Measurements from ENCODE around the gene ARHGEF16. TPM values are rescaled to one million over a fixed set of nuclear protein-coding genes. Genes with fewer than 3 reads are reported as not detected.

ARHGEF16 gene
- total RNA-seq, 1 experiment from 2014 or later: not detected

DNA sequence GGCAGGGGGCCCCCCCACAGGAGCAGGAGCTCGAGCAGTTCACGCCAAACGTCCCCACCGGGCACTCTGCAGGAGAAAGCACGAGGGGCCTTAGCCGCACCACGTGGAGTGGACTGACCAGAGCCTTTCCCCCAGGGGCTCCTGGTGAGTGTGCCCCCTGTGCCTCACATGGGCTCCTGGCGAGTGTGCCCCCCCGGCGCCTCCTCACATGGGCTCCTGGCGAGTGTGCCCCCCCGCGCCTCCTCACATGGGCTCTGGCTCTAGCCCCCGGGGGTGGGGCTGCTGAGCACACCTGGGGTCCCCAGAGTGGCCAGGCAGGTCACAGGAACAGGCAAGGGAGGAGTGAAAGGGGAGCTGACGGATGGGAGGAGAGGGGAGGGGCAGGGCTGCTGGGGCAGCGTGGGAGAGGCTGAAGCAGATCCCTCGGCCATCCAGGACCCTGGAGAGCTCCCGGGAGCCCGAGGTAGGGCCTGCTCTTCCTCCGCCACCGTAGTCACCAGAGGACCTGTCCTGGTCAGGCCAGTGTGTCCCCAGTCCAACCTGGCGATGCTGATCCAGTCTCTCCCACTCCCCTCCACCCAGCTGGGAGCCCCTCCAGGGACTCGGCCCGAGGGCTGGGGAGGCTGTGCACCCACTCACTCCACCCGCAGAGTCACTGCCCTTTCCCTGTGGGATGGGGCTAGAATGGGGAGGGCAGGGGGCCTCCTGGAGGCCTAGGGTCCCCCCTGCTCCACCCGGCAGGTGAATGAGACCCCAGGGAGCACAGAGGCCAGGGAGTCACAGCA, 47.6 kb downstream of the ARHGEF16 start:
- peak; percentile 44 for DNase-seq (ENCODE audit: low read depth)

DNA sequence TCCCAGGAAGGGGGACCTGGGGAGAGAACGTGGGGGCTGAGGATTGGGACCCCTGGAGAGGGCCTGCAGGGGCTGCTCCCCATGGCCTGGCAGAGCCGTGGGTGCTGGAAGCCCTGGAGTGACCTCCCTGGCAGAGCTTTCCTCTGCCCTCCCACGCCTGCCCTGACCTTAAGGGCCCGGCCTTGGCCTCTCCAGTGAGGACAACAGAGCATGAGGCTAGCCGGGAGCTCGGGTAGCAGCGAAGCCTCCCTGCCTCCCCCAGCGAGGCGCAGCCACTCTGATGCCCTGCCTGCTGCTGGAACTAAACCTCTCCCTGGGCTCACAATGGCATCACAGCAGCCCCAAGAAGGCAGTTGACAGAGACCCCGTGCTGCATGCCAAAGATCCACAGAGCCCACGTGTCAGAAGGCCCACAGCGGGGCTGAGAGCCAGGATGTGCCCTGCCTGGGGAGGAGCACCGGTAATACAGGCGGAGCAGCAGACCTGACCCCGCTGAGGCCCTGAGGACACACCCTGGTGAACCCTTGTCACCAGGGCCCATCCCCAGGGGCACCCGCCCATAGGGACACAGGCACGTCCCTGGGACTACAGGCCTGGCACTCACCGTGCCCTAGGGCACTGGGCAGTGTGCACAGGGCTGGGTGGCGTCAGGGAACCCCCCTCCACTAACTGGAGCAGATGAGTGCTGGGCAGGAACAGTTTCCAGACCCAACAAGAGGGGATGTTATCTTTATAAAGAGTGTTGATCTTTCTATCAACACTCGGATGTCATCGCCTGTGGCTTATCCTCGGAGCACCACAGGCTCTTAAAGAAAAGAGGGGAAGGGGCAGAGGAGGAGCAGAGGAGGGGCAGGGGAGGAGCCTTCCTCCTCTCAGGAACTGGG, 48.4 kb downstream of the ARHGEF16 start:
- DNase-seq (ENCODE audit: low read depth): no peak

DNA sequence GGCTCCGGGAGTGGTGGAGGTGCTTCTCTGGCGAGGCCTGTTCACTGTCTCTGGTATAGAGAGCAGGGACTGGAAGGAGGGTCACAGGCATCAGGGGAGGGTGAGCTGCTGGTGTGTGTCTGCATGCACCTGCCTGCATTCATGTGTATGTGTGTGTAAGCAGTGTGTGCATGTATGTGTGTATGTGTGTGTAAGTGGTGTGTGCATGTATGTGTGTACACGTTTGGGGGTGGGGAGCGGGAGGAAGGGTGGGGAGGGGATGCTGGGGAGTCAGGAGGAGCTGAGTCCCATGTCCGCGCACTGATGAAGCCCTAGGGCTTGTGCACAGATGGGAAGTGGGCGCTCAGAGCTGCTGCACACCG, 49.0 kb downstream of the ARHGEF16 start:
- no peak for DNase-seq (ENCODE audit: low read depth)

DNA sequence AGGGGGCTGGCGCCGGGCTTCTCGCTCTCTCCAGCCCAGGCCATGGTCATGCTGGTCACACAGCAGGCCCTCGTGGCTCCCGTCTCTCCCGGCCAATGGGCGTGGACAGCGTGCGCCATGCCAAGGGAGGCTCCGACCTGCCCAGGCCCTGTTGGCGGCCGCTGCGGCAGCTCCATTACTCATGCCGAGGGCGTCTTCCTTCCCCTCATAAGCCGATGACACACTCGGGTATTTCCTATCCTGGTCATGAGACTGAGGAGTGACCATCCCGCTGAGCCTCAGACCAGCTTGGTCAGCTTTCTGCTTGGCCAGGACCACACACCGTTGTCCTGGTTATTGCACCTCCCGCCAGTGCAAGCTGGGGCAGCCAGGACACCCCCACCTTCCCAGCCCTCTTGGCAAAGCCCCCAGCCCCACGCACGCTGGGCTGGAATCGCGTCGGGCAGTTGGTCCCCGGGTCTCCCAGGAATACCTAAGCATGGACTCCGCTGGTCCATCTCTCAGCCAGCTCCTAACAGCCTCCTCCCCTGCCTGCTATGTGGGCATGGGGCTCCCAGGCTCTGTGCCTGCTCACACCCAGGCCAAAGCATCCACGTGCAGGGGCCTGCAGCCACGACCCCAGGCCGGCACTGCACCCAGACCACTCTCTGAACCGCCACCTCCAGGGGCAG, 49.8 kb downstream of the ARHGEF16 start:
- peak; percentile 95 for DNase-seq (ENCODE audit: low read depth)

DNA sequence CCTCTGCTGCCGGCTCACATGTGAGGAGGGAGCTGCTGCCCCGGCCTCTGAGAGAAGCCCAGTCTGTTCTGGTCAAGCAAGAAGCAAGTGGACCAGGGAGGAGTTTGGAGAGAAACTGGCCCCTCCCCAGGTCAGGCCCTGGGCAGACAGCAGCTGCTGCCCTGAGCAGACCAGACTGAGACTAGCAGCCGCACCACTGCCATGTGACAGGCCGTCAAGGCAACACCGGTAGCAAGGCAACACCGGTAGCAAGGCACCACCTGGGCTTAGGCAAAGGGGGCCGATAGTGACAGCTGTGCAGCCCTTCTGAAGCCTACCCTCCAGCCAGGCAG, 50.3 kb downstream of the ARHGEF16 start:
- peak; percentile 23 for DNase-seq (ENCODE audit: low read depth)

DNA sequence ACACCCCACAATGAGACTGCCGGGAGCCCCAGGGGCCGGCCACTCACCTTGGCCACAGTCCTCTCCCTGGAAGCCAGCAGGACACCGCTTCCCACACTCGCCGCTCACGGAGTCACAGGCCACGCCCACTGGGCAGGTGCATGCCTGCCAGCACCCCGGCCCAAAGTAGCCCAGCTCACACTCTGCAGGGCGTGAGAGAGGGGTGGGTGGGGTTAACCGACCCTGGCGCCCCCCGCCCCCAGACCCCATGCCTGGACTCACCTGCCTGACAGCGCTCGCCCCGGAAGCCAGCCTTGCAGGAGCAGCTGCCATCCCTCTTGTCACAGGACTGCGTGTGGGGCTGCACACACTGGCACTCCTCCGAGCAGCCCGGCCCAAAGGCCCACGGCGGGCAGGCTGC, 50.7 kb downstream of the ARHGEF16 start:
- DNase-seq (ENCODE audit: low read depth): no peak

DNA sequence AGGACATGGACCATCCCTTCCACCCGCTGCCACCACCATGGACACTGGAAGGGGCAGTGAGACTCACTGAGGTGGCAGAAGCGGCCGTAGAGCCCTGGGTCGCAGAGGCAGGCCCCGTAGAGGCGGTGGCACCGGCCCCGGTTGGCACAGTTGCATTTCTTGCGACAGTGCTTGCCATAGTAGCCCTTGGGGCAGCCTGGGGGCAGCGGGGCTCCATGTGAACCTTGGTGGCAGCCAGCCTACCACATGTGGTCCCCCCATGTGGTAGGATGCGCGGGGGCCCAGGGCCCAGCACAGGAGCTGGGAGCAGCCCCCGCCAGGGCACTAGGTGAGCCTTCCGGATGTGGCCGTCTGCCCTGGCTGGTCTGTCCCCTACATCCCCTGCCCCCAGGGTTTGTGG, 51.6 kb downstream of the ARHGEF16 start:
- no peak for DNase-seq (ENCODE audit: low read depth)

DNA sequence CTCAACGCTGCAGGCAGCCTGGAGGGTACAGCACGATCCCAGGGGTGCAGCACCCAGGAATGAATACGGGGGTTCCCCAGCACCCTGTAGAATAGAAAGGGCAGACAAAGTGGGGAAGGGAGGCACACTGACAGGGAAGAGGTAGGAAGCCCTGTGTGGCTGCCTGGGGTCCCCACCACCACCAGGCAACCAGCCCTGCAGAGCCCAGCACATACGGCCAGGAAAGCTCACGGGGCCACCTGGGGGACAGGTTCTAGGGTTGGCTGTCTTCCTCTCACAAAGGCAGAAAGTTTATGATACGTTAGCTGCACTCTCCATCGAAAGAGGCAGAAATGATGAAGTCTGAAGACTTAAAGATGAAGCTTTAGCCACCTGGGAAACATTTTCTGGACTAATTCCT, 52.5 kb downstream of the ARHGEF16 start:
- DNase-seq (ENCODE audit: low read depth): no peak

DNA sequence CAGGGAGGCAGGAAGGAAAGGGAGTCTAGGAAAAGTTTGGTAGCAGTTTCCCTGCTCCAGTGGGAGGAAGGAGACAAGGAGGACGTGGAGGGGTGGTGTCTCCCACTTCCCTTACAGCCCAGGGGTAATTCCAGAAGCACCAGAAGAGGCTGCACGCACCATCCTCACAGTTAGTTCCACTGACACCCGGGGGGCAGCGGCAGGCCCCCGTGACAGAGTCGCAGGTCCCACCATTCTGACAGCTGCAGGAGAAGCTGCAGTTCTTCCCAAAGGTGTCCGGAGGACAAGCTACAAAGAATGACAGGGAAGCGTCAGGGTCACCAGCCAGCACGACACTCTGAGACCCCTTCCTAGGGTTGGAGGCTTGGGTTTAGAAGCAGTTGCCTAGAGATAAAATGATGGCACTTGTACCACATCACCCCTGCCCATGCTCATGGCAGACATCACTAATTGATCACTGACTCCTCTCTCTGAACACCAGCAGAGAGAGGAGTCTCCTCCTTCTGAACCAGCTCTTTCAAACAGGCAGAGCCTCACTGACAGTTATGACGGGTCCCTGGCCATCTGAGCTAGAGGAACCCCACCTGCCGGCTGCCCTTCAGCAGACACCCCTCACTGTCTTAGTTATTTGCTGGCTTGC, 53.3 kb downstream of the ARHGEF16 start:
- no peak for DNase-seq (ENCODE audit: low read depth)

DNA sequence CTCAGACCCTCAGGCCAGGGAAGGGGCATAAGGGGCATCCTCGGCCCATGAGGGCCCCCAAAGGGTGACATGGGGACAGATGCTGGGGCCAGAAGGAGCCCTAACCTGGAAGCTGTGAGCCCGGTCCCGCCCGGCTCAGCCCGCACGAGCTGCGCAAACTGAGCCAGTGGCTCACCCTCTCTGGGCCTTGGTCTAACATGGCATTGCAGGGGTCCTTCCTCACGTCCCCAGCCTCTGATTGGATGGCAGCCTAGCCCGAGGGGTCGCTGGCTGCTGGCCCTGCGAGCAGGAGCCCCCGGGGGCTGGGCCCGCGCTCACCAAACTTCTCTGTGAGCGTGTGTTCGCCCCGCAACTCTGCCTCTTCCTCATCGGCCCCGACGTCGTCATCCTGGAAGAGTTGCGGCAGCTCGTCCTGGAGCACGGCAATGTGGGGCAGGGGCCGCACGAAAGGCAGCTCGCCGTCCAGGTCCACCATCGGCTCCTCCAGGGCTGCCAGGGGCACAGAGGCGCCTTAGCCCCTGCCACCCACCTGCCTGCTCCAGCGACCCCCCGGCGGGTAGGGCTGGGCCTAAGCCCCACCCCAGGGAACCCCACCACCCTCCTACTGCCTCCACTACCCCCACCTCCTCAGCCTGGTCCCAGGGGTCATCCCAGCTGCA, 54.4 kb downstream of the ARHGEF16 start:
- no peak for DNase-seq (ENCODE audit: low read depth)

DNA sequence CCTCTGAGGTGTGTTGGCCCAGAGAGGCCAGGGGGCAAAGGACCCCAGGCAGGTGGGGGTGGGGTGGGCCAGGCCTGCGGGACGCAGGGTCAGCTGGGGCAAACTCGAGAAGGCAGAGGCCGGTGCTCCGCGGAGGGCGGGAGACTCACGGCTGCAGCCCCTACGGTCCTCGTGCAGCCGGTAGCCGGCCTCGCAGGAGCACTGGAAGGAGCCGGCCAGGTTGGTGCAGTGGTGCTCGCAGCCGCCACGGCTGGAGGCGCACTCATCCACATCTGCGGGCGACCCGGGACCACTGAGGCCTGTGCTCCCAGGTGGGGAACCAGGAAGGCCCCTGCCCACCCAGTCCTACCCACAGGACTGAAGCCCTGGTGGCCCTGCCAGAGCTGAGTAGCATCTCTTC, 55.3 kb downstream of the ARHGEF16 start:
- no peak for DNase-seq (ENCODE audit: low read depth)

DNA sequence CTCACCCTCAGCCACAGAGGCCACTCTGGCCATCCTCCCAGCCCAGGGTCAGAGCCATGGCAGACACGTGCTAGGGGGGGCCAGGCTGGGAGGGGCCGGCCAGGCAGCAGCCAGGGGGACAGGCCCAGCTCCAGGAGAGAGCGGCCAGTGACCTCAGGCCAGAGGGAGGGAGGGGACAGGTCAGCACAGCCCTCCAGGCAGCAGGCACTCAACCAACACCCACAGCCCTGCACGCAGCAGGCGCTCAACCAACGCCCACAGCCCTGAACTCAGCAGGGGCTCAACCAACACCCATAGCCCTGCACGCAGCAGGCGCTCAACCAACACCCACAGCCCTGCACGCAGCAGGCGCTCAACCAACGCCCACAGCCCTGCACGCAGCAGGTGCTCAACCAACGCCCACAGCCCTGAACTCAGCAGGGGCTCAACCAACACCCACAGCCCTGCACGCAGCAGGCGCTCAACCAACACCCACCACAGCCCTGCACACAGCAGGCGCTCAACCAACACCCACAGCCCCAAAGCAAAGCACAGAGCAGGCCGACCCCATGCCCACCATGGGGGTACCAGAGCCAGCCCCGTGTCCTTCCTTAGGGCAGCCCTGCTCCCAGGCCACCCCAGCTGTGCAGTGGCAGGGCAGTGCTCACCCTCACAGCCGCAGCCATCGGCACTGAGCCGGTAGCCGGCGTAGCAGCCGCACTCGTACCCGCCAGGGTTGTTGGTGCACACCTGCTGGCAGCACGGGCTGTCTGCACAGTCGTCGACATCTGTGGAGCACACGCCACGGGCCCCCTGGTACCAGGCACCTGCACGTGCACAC, 55.9 kb downstream of the ARHGEF16 start:
- DNase-seq (ENCODE audit: low read depth): no peak

DNA sequence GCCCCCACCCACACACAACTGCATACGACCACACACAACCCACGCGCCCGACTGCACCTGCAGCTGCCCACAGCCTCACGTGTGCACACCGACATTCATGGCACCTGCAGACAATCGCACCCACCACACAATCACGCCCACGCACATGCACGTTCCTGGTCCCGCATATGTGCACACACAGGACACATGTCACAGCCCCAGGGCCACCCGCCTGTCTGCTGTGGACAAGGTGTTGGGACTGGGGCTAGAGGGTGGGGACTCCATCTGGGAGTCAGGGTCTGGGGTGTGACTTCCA, 56.4 kb downstream of the ARHGEF16 start:
- DNase-seq (ENCODE audit: low read depth): no peak

DNA sequence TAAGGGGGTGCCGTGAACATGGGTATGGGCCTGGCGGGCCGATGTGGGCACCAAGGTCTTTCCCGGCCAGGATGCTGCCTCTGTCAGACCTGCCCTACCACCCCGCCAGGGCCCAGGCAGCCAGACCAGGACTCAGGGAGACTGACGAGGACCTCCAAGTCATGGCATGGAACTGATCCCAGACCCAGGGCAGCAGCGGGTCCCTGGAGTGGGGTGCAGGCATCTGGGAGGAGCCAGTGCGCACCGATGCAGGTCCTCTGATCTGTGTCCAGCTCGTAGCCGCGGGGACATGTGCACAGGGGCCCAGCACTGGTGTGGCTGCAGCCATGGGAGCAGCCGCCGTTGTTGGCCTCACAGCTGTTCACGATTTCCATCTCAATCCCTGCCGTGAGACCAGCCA, 56.8 kb downstream of the ARHGEF16 start:
- no peak for DNase-seq (ENCODE audit: low read depth)

DNA sequence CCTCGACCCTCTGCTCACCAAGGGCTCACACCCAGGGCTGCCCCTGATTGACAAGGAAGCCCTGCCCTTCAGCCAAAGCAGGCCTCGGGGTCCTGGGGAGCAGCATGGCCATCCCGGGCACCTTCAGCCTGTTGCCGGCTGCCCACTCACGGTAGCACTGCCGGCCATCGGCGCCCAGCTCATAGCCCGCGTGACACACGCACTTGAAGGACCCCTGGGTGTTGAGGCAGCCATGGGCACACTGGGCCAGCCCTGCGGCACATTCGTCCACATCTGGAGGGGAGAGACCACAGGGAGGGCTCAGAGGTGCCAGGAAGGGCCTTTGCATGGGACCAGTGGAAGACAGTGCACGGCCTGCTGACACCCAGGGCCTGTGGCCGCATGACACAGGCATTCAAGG, 57.4 kb downstream of the ARHGEF16 start:
- DNase-seq (ENCODE audit: low read depth): no peak

DNA sequence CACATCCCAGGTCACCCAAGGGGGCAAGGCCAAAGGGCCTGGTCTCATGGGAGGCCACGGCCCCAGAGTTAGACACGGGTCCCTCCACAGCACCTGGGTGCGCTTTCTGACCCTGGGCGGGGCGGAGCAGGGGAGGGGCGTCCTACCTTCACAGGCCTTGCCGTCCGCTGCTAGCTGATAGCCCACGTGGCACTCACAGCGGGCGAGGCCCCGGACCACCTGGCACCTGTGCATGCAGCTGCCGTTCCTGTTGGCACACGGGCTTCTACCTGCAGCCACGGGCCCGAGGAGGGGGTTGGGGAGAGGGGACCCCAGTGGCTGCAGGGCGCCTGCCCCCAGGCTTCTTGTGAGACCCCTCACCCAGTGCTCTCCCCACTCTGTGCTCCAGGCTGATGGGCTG, 59.9 kb downstream of the ARHGEF16 start:
- DNase-seq (ENCODE audit: low read depth): no peak

DNA sequence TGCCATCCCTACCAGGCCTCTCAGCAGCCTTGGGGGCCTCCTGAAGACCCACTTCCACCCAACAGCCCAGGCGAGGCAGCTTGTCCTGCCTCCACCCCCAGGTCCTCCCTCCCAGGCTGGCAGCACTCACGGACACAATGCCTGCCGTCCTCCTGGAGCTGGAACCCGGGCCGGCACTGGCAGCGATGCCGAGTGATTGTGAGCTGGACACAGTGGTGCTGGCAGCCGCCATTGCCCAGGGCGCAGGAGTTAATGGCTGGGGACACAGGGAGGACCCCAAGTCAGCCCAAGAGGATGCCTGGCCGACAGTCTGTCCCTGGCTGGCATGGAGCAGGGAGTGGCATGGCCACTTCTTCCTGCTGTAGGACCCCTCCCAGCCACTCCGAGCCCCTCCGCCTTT, 60.8 kb downstream of the ARHGEF16 start:
- DNase-seq (ENCODE audit: low read depth): no peak

DNA sequence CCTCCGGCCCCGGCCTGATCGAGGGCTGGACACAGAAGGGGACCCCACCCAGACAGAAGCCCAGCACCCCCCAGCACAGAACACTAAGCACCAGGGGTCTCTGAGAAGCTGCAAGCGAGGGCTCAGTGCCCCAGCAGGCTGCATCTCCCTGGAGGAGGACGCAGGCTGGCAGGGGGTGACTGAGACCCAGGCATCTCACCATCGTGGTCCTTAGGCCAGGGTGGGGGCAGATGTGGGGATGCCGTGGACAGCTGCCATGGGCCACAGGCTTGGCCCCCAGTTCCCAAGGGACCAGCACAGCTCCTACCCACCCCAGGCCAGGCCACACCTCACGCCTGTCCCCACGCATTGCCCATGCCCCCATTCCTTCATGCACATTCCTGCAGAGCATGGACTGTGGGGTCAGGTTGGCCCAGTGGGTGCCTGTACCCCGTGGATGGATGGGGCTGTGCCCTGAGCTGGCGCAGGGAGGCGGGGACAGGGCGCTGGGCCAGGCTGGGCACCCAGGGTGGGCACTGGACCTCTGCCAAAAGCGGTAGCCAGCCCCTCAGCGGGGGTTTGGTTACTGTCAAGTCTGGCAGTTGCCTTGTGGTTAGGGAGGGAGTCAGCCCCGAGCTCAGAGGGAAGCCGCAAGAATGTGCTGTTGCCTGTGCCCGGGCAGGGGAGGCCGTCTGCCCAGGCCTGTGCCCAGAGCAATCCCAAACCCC, 61.5 kb downstream of the ARHGEF16 start:
- peak; percentile 78 for DNase-seq (ENCODE audit: low read depth)

DNA sequence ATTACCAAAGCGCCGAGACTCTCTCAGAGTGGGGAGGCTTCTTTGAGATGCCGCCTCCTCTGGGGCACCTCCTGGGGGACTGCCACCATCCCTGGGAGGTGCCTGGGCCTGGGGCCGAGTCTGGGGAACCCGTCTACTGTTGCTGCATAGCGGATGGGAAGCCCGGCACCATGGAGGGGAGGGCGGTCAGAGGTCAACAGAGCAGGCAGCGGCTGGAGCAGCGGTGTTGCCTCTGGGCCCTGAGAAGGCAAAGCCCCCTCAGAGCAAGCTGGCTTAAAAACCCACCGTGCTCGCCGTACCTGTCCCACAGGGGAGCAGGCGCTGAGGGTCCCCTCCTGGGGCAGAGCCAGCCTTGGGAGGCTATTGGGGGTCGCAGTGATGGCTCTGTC, 62.0 kb downstream of the ARHGEF16 start:
- DNase-seq (ENCODE audit: low read depth): no peak

DNA sequence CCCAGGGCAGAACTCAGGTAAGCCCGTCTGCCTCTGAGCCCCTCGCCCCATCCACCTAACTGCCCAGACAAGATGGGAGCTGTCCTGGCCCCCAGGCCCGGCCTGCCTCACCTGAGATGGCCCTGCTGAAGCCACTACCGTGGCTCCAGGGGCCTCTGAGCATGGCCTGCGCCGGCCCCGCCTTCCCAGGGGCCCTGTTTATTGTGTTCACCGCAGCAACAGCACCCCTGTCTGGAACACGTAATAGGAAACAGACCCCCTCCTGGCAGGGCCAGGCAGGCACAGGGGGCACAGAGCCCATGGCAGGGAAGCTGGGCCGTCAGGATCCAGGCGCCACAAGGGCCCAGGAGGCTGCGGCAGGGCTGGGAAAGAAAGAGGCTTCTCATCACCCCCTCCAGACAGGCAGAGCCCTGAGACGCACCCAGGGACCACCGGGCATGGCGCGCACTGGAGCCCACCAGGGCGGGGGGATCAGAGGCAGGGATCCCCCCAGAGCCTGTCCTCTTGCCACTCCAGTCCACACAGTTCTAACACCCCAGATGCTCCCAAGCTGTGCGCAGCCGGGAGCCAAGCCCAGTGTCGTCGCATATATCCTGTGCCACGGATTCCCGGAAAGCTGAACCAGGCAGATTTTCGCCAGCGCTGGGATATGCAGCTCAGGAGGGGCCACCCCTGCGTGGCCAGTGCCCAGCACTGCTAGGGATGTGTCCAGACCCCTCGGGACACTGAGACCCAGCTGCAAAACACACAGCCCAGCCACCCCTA, 62.6 kb downstream of the ARHGEF16 start:
- no peak for DNase-seq (ENCODE audit: low read depth)

Data from RPMI7951 (cell line).